GM10266 (cell line): ENCODE data around the gene USP10.

ENCODE experiments used
- DNase-seq: peaks from one replicate; pipeline ENCODE4 v3.0.0; 2012; ENCODE audit errors: extremely low spot score
- CTCF ChIP-seq: IDR thresholded peaks from 2 replicates; pipeline ENCODE4 v1.5.1; 2012; ENCODE audit warnings: mild to moderate bottlenecking, low read depth; ENCODE audit not compliant: control insufficient read depth, insufficient read depth; ENCODE audit errors: missing control alignments

The USP10 gene

GRCh38 chr16:84673203-84673535, 26.6 kb upstream of the USP10 start:
- no peak for TF ChIP-seq CTCF
- no peak for DNase-seq

GRCh38 chr16:84673561-84673960, 26.2 kb upstream of the USP10 start:
- no peak for TF ChIP-seq CTCF
- DNase-seq, result no peak

DNA sequence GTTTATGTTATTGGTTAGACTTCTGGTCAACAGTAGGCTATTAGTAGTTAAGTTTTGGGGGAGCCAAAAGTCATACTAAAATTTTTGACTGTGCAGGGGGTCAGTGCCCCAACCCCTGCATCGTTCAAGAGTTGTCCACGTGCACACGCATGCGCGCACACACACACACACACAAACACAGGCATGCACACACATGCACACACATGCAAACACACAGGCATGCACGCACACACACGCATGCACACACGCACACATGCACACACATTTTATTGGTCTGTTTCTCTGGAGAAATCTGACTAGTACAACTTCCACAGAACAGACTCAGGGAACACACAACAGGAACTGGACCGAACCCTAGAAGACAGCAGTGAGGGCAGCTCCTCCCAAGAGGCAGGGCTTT, 24.4 kb upstream of the USP10 start:
- TF ChIP-seq CTCF, result no peak
- no peak for DNase-seq

- DNase-seq, result no peak
- no peak for TF ChIP-seq CTCF
These were observed 23.9 kb upstream of the USP10 start for GRCh38 chr16:84675884-84676283.

GRCh38 chr16:84677017-84677803, 22.6 kb upstream of the USP10 start:
- no peak for TF ChIP-seq CTCF
- no peak for DNase-seq

GRCh38 chr16:84677849-84678248, 22.0 kb upstream of the USP10 start:
- TF ChIP-seq CTCF, result no peak
- DNase-seq, result no peak

- no peak for DNase-seq
- no peak for TF ChIP-seq CTCF
These were observed 21.3 kb upstream of the USP10 start for GRCh38 chr16:84678541-84678940.
